Mucosa of descending colon (tissue), 3 donors: ENCODE measurements around the gene DNAJB11. TPM values are rescaled to one million over a fixed set of nuclear protein-coding genes. Genes with fewer than 3 reads are reported as not detected.
"Not testable (repeated sequence)": the region's sequence is repeated elsewhere in the genome, so short reads cannot be mapped to it uniquely, and the experiment has no call there.

Experiments used
- ATAC-seq: fragments of 200-7000 bp; cut with Tn5 transposase; one replicate; pipeline ENCODE4 v1.9.1; 2020; ENCODE audit warnings: mild to moderate bottlenecking, moderate library complexity
- DNase-seq, 3 donors: peaks; one replicate each; pipeline ENCODE4 v3.0.0-alpha.2; 2020
- H3K36me3 ChIP-seq: fragments of 200-600 bp; one replicate; pipeline ENCODE4 v1.8.0; 2021; ENCODE audit warnings: low read depth, mild to moderate bottlenecking
- H3K4me1 ChIP-seq: fragments of 200-600 bp; one replicate; pipeline ENCODE4 v1.8.0; 2021; ENCODE audit warnings: low read depth, mild to moderate bottlenecking
- H3K4me3 ChIP-seq: fragments of 200-600 bp; one replicate; pipeline ENCODE4 v1.8.0; 2021; ENCODE audit warnings: mild to moderate bottlenecking
- H3K9me3 ChIP-seq: fragments of 200-600 bp; one replicate; pipeline ENCODE4 v1.8.0; 2021; ENCODE audit warnings: mild to moderate bottlenecking
- CTCF ChIP-seq: fragments of 200-600 bp; IDR thresholded peaks from one replicate; pipeline ENCODE4 v1.8.0; 2022; ENCODE audit warnings: antibody characterized with exemption, mild to moderate bottlenecking
- intact Hi-C, 2 donors: fragments of 100-400 bp; cut with DNase I in 1 of 2; cut with micrococcal nuclease in 1 of 2; formaldehyde crosslinking; loops; one replicate each; pipeline versions ENCODE4 v1.11.0 to v1.11.1; 2022; cut with DNase I, micrococcal nuclease
- total RNA-seq, 3 donors: library from RNA; stranded (reverse); fragmentation: NEBNext Ultra II Directional in 2 of 3; extraction: Animal tissue kit (Norgen Biotek cat#: 25700) in 2 of 3; gene quantifications; one replicate each; pipeline versions ENCODE4 v1.2.1 to v1.2.4, GENCODE V29; 2021 to 2023
- donor health status: DM: no; HTN: no; CAD: no; lungs with moderate emphysema.
- donor health status: DM: no; HTN: no; CAD: no.
- donor health status: DM: no; HTN: yes; CAD: no.

The DNAJB11 gene
- total RNA-seq, 3 donors from 2014 or later: 32.2 to 45.7 (median 34.0) TPM

GRCh38 chr3:186566772-186567071 lies 3.8 kb upstream of the DNAJB11 start:
- DNase-seq (no peak), ATAC-seq (no peak)
- intact Hi-C loops: no loop called here
- Histone ChIP-seq H3K4me3 (peak overlapping the region; percentile 62), H3K4me1 (peaks cover 25% of the 10 kb centered on the region), H3K9me3 (no peaks in the 10 kb centered on the region), H3K36me3 (peaks cover 5% of the 10 kb centered on the region)
- TF ChIP-seq CTCF: no peak

GRCh38 chr3:186567072-186567921 lies 3.2 kb upstream of the DNAJB11 start, which contains the start of gene TBCCD1:
TBCCD1 (minus strand) TSS chr3:186567339; CDS start chr3:186564329, 3,010 bp downstream.
- Histone ChIP-seq H3K4me1 (peaks cover 30% of the 10 kb centered on the region), H3K4me3 (peak within 1 kb of the TSS; percentile 62), H3K36me3 (peaks cover 5% of the 10 kb centered on the region), H3K9me3 (no peaks in the 10 kb centered on the region)
- peak; percentile 87 for ATAC-seq
- TF ChIP-seq CTCF: no peak
- intact Hi-C loops: no loop called here
- peak; percentile 93 to 98 (median 94) for DNase-seq

GRCh38 chr3:186569361-186569760 lies 1.2 kb upstream of the DNAJB11 start:
- H3K9me3 ChIP-seq, H3K4me3 ChIP-seq, ATAC-seq, intact Hi-C loops, H3K36me3 ChIP-seq: not testable (repeated sequence)
- peak in 2 of 3 donors; percentile 42 to 50 for DNase-seq
- H3K4me1 ChIP-seq: peaks cover 30% of the 10 kb centered on the region

GRCh38 chr3:186569779-186570095 lies 783 bp upstream of the DNAJB11 start:
- no peak for TF ChIP-seq CTCF
- DNase-seq: no peak
- Histone ChIP-seq H3K36me3 (peaks cover 5% of the 10 kb centered on the region), H3K4me1 (peaks cover 30% of the 10 kb centered on the region), H3K9me3 (no peaks in the 10 kb centered on the region), H3K4me3 (peak overlapping the region; percentile 15)
- intact Hi-C loops: no loop called here
- ATAC-seq: no peak

- no peaks in the 10 kb centered on the region for H3K9me3 ChIP-seq
- peaks cover 20% of the 10 kb centered on the region for H3K4me1 ChIP-seq
- peak in 2 of 3 donors; percentile 15 to 38 for DNase-seq
- no peak for TF ChIP-seq CTCF
- intact Hi-C loops: no loop called here
- H3K4me3 ChIP-seq: peak overlapping the region; percentile 67
- ATAC-seq: no peak
- H3K36me3 ChIP-seq: peaks cover 5% of the 10 kb centered on the region
Observed at GRCh38 chr3:186570941-186571643, 572 bp downstream of the DNAJB11 start.

GRCh38 chr3:186571644-186572013 lies 1.1 kb downstream of the DNAJB11 start:
- Histone ChIP-seq H3K4me3 (no peak overlapping the region), H3K9me3 (no peaks in the 10 kb centered on the region), H3K4me1 (peaks cover 17% of the 10 kb centered on the region), H3K36me3 (peaks cover 5% of the 10 kb centered on the region)
- intact Hi-C loops: no loop called here
- ATAC-seq (no peak), DNase-seq (no peak)
- TF ChIP-seq CTCF: no peak
